Kidney capillary endothelial cell (primary cell): ENCODE results near the gene NCF1.
"Not testable (repeated sequence)": the region's sequence is repeated elsewhere in the genome, so short reads cannot be mapped to it uniquely, and the experiment has no call there.

Experiments
- DNase-seq: peaks from one replicate; pipeline ENCODE4 v3.0.0-alpha.2; 2018; ENCODE audit warnings: low spot score

Gene NCF1

GRCh38 chr7:74788369-74789150 is 14.7 kb downstream of the NCF1 start:
- peak; percentile 58 for DNase-seq

- not testable (repeated sequence) for DNase-seq
These were observed 15.5 kb downstream of the NCF1 start for GRCh38 chr7:74789200-74789736.

GRCh38 chr7:74797848-74798622 is 24.2 kb downstream of the NCF1 start:
- DNase-seq: not testable (repeated sequence)

GRCh38 chr7:74798644-74799043 is 24.8 kb downstream of the NCF1 start:
- not testable (repeated sequence) for DNase-seq

GRCh38 chr7:74815882-74816281 is 42.1 kb downstream of the NCF1 start:
- DNase-seq: not testable (repeated sequence)

GRCh38 chr7:74820146-74820805 is 46.5 kb downstream of the NCF1 start:
- not testable (repeated sequence) for DNase-seq

- not testable (repeated sequence) for DNase-seq
These were observed 47.4 kb downstream of the NCF1 start for GRCh38 chr7:74821259-74821658.

GRCh38 chr7:74829959-74830358 is 56.1 kb downstream of the NCF1 start:
- DNase-seq: not testable (repeated sequence)

- DNase-seq: not testable (repeated sequence)
These were observed 56.6 kb downstream of the NCF1 start for GRCh38 chr7:74830411-74830810.
